Astrocyte (in vitro differentiated cells and primary cell): ENCODE data around the gene CMYA5.

Experiments
- EZH2 ChIP-seq: IDR thresholded peaks from 2 replicates; pipeline ENCODE4 v1.6.1; 2012; ENCODE audit warnings: mild to moderate bottlenecking, low read length, inconsistent platforms; ENCODE audit not compliant: insufficient read depth
- TF ChIP-seq, protein P1 (sequence below): IDR thresholded peaks from 2 replicates; pipeline ENCODE4 v1.5.1; 2011; ENCODE audit warnings: low read depth, mild to moderate bottlenecking, inconsistent platforms, low read length, moderate library complexity; ENCODE audit not compliant: insufficient read depth

DNA sequence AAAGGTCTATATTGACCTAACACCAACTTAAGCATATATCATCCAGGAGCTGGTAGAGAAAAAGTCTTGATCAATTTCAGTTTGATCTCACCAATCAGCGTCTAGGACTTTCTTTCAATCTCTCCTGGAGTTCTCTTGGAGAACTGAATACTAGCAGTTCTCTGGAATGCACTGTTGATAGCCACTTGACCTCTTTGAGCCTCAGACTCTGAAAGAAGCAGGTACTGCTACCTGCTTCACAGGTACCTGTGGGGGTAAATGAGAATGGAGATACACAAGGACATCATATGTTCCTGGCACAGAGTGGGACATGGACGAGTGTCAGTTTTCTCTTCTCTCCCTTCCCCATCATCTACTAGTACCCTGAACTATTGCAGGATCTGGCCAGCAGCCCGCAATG lies 16.0 kb downstream of the CMYA5 start:
- TF ChIP-seq EZH2, result no peak
- TF ChIP-seq, protein P1, sequence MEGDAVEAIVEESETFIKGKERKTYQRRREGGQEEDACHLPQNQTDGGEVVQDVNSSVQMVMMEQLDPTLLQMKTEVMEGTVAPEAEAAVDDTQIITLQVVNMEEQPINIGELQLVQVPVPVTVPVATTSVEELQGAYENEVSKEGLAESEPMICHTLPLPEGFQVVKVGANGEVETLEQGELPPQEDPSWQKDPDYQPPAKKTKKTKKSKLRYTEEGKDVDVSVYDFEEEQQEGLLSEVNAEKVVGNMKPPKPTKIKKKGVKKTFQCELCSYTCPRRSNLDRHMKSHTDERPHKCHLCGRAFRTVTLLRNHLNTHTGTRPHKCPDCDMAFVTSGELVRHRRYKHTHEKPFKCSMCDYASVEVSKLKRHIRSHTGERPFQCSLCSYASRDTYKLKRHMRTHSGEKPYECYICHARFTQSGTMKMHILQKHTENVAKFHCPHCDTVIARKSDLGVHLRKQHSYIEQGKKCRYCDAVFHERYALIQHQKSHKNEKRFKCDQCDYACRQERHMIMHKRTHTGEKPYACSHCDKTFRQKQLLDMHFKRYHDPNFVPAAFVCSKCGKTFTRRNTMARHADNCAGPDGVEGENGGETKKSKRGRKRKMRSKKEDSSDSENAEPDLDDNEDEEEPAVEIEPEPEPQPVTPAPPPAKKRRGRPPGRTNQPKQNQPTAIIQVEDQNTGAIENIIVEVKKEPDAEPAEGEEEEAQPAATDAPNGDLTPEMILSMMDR, result no peak
